Right lung (tissue), 5 donors: ENCODE measurements around the gene PTPRT. TPM values are rescaled to one million over a fixed set of nuclear protein-coding genes. Genes with fewer than 3 reads are reported as not detected.
A peak's percentile ranks its signal among the peaks of the same experiment; 100 is the strongest.

ENCODE experiments used
- DNase-seq, 2 donors: peaks; one replicate each; pipeline ENCODE4 v3.0.0-alpha.2; 2013
- polyA plus RNA-seq, 5 donors: library from polyadenylated mRNA; unstranded; fragments of 120-200 nt; gene quantifications; one replicate each; pipeline versions ENCODE4 v1.2.1 to v1.2.3, GENCODE V29; 2013; ENCODE audit warnings: inconsistent platforms in 1 of 5, low replicate concordance in 1 of 5; ENCODE audit not compliant: insufficient read length in 5 of 5, insufficient read depth in 1 of 5

Gene PTPRT
- polyA plus RNA-seq, 5 donors = 0.27 to 2.7 (median 1.6) TPM

DNA sequence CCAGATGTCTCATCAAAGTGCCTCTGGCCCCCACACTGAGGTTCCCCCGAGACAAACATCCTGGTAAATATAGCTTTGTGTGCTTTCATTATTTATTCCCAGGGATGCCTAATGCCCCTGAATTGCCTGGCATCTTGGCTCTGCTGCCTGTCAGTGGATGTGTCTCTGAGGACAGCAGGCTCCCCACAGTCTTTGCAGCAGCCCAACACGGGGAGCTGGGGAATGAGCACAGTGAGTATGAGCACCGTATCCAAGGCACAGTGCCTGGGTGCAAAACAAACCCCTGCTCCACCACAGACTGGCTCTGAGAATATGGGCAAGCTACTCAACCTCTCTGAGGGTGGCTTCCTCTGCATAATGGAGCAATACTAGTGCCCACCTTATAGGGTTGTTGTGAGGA lies 165.9 kb downstream of the PTPRT start:
- DNase-seq = no peak

DNA sequence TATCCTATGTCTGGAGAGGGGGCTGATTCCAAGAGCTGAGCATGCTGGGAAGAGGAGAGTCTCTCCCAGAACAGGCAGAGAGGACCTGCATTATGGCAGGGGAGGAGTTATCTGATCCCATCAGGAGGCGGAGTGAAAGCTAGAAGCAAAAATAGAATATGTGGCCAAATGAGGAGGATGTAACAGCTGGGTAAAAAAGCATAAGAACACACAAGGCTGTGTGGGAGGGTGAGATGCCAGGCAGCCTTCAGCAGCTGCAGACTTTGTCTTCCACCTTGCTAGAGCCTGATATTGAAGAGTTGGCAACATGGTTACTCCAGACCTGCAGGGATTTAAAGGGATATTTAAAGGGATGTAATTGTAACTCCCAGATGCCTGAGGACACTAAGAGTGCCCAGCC lies 167.1 kb downstream of the PTPRT start:
- no peak for DNase-seq

DNA sequence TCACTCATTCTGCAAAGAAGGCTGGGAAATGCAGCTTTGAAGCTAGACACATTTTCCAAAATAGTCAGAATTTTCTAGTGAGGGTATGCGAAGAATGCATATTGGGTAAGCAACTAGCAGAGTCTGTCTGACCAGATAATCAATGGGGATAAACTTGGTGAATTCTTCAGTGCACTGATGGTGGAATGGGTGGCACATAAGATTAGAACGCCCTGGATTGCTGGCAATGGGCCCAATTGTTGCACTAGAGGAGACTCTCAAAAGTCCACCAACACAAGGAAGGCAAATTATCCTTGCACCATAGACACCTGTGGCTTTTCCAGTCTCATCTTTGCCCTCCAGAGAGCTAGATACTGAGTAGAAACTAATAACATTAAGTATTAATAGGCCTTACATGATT lies 167.6 kb downstream of the PTPRT start:
- DNase-seq = no peak

DNA sequence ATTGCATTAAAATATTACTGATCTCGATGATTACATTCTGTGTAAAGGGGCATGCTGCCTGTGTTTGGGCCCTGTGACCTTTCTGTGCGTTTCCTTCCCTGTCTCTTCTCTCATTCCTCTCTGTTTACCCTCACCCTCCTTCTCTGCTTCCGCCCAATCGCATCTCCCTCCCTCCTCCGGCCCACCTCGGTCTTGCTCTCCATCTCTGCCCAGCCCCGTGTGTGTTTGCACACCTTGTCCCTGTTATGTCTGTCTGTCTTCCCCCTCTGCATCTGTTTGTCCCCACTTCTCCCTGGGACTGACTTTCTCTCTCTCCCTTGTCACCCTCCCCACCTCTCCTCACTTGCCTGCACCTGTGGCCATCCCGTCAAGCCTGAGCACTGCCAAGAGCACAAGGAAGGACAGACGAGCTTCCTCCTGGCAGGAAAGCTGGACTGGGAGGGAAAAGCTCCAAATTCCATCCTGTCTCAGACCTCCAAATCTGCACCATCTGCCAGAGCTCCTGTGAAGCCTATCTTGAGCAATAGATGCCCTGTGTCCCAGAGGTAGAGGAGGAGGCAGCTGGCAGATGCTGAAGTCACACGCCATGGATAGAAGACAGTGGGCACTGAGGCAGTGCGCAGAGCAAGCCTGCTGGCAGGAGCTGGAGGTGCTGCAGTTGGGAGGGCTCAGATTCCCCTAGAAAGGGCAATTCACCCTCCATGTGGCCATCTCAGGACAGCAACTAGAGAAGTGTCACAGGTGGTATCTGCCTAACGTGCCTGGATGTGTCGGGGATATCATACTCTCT lies 172.3 kb downstream of the PTPRT start:
- DNase-seq = no peak

DNA sequence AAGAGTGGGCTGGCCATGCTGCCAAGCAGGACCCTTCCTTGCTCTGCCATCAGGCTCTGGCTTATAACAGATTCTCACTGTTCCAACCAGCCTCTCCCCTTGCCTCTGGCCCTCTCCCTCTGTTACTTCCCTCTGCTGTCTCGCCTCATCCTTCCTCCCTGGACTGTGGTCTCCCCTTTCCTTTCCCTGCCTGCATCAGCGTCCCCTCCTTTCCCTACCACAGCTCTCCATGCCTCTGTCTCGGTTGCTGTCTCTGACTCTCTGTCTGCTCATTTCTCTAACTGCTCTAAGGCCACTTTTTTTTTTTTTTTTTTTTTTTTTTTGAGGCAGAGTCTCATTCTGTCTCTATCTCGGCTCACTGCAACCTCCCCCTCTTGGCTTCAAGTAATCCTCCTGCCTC lies 173.4 kb downstream of the PTPRT start:
- no peak for DNase-seq

DNA sequence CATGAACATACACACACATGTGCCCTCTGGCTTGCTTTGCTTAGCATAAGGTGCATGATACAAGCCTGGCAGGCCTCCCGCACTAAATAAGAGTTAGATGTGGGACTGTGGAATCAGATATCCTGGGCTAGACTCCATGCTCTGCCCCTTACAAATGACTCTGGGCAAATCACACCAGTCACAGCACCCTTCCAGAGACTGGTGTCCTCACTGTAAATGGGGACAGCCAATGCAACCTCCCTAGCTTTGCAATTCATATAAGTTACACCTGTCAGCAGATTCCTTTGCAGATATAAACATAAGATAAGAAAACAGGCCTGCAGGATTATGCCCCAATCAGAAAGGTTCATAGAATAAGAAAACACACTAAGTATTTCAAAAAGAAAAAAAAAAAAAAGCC lies 174.1 kb downstream of the PTPRT start:
- no peak for DNase-seq

DNA sequence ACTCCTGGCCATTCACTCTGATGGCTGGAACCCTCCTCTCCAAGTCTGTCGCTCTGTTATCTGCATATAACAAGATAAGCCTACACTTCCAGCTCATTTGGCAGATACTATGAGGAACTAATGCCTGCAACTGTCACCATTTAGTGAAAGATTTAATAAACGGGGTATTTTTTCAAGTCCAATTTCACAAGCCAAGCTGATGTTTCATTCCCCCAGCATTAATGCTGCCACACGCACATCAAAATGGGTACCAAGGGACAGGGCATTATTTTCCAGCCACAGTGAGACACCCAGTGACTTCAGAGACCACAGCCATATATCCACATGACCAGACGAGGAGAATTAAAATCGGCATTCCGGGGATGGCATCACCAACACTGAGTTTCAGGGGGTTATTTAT lies 175.5 kb downstream of the PTPRT start:
- DNase-seq = no peak

DNA sequence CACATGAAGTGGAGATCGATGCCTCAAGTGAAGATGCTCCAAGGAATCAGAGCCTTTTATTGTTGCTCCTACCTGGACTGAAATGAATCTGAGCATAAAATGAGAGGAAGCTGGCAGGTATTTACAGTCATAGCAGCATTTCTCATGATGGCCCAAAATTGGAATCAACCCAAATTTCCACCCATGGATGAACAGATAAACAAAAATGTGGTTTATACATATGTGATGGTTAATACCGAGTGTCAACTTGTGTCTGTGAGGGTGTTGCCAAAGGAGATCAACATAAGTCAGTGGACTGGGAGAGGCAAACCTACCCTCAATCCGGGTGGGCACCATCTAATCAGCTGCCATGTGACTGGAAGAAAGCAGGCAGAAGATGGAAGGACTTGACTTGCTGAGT lies 178.2 kb downstream of the PTPRT start:
- DNase-seq = no peak

DNA sequence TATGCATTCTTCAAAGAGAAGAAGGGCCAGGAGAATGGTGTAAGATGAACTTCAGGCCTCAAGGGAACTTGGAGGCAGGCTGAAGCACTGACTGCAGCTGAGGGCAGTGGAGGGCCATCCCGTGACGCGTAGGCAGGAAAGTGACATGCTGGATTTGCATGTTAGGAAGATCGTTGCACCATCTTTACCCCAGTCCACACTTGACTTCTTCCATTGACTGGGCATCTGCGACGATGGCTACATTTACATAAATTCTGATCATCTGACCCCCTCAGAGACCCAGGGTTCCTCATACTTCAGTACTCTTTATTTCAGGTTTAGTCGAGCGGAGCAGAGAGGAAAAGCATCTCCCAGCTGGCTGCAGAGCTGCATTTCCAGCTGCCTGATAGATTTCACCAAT lies 180.2 kb downstream of the PTPRT start:
- DNase-seq = no peak

DNA sequence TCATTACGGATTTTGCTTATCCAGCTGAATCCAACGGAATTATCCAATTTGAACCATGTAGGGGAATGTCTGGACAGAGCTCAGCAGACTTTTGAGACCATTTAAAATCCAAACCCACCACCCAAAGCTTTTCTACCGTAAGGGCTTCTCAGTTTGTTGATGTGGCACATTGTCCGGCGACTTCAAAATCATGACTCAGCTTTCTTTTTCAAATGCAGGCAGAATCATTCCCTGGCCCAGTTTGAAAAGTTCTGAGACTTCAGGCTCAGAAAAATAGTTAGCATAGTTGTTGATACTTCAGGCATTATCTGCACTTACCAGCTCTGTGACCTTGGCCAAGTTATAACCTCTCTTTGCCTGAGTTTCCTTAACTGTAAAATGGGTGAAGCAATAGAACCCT lies 182.2 kb downstream of the PTPRT start:
- DNase-seq = no peak

DNA sequence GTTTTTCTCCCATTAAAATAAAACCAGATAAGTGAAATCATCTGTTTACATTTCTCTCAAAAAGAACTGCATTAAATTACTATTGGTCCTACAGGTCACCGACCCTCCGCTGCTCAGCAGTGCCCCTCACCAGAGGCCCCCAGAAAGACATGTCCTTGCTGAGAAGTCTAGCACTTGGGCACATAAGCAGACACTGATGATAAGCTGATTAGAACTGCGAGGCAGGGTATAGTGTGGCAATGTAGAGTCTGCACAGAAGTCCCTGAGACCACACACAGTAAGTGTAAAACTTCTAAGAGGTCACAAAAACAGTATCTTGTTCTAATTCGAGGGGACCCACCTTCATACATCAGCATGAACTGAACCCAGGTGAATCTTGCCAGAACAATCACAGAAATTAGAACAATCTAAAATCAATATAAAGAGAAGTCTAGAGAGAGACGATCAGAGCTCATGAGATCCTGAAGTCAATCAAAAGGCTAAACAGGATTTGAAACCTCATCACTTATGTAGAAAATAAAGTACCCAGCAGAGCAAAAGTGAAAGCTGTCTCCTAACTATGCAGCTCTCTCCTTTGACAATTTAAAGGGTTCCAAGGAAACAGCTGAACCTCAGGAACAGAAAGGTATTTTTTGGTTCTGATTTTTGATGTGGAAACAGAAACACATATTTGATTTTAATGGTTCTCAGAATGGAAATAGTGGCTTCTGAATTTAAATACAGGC lies 182.9 kb downstream of the PTPRT start:
- no peak for DNase-seq

DNA sequence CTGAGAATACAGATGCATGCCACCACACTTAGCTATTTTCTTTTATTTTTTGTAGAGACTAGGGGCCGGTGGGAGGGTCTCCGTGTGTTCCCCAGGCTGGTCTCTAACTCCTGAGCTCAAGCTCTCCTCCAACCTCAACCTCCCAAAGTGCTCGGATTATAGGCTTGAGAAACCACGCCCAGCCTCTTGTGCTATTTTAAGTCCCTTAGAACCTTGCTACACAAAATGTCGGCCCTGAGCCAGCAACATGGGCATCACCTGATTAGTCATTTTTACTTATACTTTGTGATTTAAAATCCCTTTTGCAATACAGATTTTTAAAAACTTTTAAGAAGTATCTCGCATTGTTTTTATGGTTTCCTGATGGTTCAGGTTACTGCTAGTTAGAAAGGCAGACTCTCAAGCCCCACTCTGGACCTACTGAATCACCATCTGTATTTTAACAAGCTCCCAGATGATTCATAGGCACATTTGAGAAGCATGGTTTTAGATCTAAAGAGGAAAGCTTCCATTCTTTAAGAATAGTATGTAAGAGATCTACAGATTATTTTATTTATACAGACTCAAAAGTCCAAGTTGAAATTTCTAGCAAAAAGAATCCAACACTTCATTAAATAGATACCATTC lies 186.3 kb downstream of the PTPRT start:
- DNase-seq = no peak

DNA sequence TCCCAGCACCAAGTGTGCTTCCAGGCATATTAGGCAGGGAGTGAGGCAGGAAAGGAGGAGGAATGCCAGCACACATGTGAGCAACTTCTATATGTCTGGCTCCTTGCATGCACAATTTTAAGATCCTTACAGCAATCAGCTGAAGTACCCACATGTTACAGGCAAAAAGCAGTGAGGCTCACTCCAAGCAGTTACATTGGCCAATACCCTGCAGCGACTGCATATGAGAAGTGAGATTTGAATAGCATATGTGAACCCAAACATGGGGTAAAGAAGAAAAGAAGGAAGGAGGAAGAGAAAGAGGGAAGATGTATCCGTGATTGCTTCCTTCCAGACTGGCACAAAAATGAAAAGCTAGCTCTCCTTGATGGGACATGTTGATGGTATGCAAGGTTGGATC lies 193.6 kb downstream of the PTPRT start:
- DNase-seq = no peak

DNA sequence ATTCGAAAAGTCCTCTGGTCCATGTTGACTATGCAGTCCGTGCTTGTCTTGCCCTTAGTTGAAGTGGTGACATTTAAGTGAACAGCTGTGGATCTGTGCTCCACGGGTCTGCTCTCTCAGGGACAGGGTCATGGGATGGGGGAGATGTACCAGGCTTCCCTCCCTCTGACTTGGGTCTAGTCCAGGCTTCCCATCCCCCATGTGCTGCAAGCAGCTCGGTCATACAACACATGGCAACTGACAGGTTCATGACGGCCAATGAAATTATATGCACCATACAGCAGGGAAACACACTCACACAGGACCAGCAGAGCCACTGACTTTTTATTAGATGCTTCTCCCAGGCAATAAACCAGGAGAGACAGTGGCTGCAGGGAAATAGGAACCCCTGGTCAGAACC lies 201.4 kb downstream of the PTPRT start:
- DNase-seq = no peak

DNA sequence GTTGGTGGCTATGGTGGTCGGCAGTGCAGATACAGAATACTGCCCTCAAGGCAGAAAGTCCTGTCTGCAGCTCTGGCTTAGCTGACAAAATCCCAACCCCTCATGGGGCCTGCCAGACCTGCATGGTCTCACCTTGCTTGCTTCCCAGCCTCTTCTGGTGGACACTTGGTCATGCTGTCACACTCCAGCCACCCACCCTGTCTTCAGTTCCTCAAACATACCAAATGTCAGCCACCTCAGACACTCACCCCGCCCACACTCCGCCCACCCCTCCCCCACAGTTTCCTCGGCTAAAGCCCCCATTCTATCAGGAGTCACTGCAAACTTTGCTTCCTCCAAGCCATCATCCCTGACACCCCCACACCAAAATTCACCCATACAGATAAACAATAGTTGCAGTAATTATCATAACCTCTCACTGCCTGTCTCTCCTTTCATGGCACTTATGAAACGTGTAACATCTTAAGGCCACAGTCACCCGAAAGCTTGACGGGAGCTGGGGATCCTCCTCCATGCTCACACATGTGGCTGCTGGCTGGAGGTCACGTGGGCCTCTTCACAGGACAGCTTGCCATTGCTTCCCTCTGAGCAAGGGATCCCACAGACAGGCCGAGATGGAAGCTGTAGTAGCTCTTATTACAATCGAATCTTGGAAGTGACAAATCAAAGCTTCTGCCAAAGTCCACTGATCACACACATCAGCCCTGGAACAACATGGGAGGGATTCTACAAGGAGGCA lies 202.2 kb downstream of the PTPRT start:
- no peak for DNase-seq

DNA sequence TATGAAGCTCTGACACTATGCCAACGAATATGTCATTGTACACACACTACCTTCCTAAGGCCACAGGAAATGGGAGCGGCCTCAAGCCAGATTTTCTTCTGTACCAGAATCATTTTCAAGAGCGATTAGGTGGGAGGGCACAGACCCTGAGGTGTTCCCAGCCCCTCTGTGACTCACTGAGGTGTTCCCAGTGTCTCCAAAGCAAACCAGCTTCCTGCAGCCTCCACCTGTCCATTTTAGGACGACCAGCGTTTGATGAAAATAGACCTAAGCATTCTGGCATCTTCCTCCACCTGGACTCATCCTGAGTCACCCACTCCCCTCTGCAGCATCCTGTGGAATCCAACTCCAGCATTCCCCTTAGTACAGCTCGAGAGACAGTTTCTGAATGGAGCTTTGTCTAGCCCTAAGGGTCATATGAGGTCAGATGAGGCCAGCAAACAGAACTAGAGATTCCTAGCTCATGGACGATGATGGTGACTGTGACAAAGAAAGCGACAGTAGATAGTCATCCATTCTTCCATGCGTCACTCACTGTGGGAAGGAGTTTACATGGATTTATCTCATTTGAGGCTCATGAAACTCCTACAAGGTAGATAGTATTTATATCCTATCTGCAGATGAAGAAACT lies 203.4 kb downstream of the PTPRT start:
- no peak for DNase-seq

DNA sequence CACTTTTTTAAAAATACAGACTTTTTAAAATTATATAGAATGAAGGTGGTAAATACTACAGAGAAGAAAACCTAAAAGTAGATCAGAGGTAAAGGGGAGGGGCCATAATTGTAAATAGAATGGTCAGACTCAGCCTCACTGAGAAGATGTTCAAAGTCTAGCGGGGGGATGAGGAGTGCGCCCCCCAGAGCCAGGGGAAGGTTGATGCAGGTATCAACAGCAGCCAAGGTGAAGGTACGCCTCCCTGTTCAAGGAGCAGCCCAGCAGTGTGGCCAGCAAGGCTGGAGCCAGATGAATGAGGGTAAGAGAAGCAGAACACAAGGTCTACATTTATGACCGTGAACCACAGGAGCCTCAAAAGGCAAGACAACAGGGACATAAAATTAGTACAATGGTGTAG lies 204.1 kb downstream of the PTPRT start:
- no peak for DNase-seq

DNA sequence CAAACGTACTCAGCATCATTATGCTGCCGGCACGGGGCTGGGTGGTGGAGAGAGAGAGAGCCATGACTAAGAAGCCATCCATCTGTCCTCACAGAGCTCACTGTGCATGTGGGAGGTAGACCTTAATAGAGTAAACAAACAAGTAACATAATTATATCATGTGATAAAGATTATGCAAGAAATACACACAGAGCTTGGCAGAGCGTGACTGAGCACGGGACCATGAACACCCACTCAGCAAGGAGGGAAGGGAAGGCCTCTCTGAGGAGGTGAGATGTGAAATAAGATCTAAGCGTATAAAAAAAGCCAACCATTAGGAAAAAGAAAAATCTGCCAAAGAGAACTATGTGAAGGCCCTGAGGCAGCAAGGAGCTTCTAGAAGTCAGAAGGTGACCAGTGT lies 207.5 kb downstream of the PTPRT start:
- DNase-seq = peak; percentile 12 to 33

DNA sequence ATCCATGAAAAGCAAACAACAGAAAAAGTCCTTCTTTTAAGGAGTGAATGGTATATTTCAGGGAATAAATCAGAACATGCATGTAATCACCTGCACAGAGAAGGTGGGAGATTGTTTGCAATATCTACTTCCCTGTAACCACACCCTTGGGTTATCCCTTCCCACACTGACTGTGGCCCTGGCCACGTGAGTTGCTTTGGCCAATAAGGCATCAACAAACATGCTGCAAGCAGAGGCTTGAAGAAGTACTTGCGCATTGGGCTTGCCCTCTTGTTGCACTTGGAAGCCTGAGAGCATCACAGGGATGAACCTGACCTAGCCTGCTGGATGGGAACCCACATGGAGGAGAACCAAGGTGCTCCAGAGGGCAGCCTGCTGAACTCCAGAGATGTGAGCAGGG lies 208.5 kb downstream of the PTPRT start:
- DNase-seq = no peak

DNA sequence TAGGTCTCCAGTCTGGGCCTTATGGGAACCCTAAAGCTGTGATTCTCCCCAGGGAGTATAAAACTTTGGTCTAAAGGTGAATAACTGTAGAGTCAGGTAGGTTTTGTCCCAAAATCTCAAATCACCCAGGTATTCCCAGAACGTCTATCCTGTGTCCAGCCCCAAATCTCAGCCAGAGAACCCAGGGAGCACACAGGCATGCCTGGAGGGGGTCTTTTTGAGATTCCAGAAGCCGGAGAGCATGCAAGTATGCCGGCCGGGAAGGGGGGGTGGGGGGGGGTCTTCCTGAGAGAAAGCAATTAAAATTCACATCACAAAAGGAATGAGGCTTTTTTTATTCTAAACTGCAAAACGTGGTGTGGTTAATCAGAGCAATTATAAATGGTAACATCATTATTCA lies 210.0 kb downstream of the PTPRT start:
- no peak for DNase-seq

DNA sequence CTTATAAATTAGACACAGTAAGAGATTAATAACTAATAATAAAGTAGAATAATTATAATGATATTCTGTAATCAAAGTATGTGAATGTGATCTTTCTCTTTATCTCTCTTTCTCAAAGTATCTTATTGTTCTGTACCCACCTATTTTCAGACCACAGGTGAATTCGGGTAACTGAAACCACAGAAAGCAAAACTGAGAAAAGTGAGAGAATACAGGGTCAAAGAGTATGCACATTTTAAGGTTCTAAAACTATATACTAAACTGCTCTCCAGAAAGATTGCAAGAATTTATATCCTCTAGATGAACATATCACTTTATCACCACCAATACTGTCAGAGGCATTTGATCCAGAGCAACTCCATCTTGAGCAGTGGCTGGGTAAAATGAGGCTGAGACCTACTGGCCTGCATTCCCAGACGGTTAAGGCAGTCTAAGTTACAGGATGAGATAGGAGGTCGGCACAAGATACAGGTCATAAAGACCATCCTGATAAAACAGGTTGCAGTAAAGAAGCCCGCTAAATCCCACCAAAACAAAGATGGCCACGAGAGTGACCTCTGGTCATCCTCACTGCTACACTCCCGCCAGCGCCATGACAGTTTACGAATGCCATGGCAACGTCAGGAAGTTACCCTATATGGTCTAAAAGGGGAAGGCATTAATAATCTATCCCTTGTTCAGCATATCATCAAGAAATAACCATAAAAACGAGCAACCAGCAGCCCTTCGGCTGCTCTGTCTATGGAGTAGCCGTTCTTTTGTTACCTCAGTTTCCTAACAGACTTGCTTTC lies 211.3 kb downstream of the PTPRT start:
- DNase-seq = no peak
